ENCODE measurements around the gene CFAP251.
A peak's percentile ranks its signal among the peaks of the same experiment; 100 is the strongest.
"Not testable (repeated sequence)": the region's sequence is repeated elsewhere in the genome, so short reads cannot be mapped to it uniquely, and the experiment has no call there.

The CFAP251 gene

GRCh38 chr12:121980892-121981272 is 62.5 kb downstream of the CFAP251 start:
- DNase-seq, result no peak

DNA sequence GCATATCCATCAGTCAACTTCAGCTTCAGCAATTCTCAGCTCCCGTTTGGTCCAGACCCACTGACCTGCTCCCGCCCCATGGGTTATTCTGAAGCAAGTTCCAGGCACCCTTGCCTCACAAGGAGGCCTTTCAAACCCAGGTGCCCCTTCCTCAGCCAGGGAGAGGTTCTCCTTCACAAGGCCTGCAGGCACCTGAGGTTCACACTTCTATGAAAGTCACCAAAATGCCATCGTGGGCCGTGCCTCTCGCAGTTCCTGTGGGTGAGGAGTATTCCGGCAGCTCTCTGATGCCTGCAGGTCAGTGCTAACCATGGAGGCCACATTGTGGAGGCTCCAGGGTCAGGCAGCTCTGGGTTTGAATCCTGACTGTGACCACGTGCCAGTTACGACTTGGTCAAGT is 63.1 kb downstream of the CFAP251 start:
- DNase-seq, result no peak

DNA sequence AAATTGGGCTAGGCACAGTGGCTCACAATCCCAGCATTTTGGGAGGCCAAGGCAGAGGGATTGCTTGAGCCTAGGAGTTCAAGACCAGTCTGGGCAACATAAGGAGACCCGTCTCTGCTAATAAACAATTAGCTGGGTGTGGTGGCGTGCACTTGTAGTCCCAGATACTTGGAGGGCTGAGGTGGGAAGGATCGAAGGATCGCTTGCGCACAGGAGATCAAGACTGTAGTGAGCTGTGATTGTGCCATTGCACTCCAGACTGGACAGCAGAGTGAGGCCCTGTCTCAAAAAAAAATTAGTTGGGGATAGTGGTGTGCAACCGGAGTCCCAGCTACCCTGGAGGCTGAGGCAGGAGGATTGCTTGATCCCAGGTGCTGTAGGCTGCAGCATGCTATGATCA is 64.6 kb downstream of the CFAP251 start:
- DNase-seq, result no peak

GRCh38 chr12:121983536-121984210 is 65.3 kb downstream of the CFAP251 start:
- DNase-seq, result no peak

- DNase-seq, result no peak
These were observed 68.3 kb downstream of the CFAP251 start for GRCh38 chr12:121986489-121987245.

DNA sequence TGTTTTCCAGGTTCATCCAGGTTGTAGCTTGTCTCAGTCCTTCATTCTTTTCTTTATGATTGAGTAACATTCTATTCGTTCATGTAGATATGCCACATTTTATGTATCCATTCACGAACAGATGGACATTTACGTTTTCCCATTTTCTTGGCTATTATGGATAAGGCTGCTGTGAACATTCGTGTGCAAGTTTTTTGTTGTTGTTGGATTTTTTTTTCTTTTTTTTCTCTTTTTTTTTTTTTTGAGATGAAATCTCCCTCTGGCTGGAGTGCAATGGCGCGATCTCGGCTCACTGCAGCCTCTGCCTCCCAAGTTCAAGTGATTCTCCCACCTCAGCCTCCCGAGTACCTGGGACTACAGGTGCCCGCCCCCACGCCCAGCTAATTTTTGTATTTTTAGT is 70.1 kb downstream of the CFAP251 start:
- DNase-seq, result not testable (repeated sequence)

DNA sequence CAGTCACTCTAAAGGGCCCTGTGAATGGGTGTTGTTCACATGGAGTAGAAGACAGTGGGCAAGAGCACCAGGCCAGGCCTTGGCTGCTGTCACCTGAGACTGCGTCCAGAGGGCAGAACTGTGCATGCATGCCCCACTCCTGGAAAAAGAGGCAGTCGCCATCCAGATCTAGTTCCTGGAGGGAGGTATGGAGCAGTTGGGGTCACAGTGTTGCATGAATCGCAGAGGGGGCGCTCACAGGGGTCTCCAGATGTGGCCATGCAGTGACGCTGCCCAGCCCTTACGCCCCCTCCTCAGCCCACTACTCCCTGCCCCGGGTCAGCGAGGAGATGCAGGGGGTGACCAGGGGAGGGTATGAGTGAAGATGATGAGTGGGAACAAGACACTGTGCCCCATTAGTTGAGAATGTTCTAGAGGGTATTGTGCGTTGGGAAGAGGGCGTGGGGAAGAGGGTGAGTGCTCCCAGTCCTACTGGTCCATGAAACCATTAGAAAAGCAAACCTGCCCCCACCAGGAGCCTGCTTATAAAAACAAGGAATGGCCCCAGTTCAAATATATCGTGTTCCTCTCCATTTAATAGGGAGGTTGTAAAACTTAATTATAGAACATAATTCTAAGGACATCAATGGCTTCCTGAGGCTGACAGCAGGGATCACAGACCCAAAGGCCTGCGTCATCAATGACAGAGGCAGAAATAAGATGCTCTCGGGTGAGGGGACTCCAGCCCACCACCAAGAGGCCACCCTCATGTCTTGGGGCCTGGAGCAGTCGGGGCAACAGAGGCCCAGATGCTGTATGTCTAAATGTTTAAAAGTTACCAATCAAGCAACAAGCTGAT is 71.1 kb downstream of the CFAP251 start:
- no peak for DNase-seq

DNA sequence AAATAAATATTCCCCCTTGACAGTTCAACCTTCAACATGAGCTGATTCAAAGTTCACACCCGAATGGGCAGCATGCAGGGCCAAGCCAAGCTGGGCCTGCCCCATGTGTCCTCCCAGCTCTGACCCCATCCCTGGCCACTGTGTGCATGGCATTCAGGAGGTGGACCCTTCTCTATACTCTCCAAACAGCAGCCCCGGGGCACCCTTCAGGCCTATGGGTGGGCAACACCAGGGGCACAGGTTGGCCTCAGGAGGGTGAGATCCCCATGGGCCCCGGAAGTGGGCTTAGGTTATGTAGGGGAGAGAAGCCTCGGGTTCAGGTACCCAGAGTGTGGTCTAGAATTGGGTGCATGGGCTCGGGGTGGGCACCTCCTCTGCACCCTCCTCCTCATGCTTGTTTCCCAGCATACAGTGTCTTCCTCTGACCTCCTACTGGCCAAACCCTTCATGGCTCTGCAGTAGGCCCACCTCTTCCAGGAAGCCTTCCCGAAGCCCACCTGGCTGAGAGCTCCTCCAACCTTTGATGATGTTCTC is 71.8 kb downstream of the CFAP251 start:
- no peak for DNase-seq

- DNase-seq, result no peak
These were observed 72.6 kb downstream of the CFAP251 start for GRCh38 chr12:121990692-121991603.

DNA sequence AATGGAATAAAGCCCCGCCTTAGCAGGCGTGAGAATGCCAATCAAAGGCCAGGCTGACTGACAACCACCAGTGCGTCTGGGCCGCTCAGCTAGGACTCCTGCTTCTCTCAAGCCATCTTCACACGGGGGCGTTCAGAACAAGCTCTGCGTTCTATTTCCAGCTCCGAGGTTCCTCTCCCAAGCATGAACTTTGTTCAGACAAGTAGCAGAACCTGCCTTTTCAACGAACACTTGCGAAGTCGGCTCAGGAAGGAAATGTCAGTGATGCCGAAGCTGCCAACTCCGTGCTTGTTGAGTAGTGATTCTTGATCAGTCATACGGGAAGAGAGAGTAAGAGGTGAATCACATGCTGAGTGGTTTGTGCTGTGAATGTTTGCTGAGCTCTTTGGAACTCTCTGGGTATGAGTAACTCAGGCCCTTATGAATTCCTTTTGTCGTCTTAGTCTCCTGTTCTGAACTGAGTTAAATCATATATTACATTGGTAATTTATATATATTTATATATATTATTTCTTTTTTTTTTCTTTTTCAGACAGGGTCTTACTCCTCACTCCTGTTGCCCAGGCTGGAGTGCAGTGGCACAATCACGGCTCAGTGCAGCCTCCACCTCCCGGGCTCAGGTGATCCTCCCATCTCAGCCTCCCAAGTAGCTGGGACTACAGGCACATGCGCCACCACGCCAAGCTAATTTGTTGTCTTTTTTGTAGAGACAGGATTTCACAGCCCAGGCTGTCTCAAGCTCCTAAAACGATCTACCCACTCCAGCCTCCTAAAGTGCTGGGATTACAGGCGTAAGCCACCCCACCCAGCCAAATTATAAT is 73.9 kb downstream of the CFAP251 start:
- peak; percentile 30 for DNase-seq

- no peak for DNase-seq
These were observed 77.9 kb downstream of the CFAP251 start for GRCh38 chr12:121996050-121996944.

DNA sequence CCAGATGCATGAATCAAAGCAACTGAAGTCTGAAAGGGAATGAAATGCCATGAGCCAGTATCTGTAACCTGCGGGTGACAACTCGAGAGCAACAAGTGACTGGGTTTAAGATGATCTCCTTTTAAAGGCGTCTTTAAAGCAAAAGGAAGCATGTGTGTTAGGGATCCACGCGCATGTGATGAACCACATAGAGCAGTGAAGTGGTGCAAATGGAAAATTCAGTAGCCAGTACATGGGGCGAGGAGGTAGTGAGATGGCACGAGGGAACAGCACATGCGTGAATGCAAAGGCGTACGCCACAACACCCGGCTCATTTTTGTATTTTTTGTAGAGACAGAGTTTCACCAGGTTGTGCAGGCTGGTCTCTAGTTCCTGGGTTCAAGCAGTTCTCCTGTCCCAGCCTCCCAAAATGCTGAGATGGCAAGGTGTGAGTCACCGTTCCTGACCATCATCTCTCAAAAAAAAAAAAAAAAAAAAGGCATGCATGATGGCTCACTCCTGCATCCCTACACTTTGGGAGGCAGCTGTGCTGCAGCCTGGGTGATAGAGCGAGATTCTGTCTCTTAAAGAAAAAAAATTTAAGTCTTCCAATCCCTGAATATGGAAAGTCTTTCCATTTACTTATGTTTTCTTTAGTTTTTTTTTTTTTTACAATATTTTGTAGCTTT is 78.7 kb downstream of the CFAP251 start:
- no peak for DNase-seq

DNA sequence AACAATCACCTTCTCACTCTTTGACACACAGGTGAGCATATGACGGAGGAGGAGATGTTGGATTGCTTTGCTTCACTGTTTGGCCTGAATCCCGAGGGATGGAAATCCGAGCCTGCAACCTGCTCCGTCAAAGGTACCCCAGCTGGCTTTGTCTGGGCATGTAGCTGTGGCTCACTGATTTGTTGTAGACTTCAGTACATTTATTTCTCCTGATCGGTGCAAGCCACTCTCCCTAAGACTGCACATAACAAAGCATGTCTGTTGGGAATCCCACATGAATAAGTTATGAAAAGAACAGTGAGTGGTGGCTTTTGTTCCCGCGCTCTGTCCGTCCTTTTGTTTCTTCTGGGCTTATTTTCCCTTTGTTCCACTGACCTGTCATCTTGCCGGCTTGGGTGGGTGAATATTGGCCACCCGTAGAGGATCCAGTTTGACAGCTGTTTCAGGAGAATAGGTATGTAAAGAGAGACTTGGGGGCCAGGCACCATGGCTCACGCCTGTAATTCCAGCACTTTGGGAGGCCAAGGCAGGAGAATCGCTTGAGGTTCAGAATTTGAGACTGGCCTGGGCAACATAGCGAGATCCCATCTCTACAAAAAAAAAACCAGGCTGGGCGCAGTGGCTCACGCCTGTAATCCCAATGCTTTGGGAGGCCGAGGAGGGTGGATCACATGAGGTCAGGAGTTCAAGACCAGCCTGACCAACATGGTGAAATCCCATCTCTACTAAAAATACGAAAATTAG is 83.2 kb downstream of the CFAP251 start:
- DNase-seq, result no peak

DNA sequence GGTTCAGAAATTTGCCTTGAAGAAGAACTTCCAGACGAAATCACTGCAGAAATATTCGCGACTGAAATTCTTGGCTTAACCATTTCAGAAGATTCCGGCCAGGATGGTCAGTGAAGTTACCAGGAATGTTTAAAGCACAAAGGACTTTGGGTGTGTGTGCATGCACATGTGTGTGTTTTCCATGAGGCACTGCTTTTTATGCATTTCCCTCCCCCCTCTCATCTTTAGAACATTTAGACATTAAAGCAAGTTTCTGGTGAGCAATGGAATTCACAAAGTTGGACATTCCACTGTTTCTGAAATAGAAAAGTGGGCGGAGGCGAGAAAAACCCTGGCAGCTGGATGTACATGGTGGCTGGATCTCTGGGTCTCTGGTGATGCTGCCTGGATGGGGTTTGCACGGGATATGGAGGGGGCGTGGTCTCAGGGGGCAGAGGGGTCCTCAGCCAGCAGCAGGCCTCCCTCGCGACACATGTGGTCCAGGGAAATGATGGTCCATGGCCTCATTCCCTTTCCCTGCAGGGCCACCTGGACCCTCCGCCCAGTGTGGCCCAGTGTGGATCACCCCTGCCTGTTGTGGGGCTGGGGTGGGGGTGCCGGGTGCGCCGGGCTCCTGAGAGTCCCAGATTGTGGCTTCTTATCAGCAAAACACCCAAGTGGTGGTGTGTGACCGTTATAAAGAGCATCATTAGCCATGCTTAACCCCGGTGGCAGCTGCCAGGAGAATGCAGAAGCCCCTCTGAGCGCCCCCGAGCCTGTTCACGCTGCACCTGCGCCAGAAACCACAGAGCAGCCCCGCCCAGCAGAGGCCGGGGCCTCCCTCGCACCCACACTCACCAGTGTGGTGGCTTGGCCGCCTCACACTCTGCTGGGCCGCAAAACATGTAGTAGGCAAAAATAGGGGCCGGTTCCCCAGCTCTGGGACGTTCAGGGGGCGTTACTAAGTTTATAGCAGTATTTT is 85.5 kb downstream of the CFAP251 start:
- DNase-seq, result no peak

- no peak for DNase-seq
These were observed 86.3 kb downstream of the CFAP251 start for GRCh38 chr12:122004633-122005071.

DNA sequence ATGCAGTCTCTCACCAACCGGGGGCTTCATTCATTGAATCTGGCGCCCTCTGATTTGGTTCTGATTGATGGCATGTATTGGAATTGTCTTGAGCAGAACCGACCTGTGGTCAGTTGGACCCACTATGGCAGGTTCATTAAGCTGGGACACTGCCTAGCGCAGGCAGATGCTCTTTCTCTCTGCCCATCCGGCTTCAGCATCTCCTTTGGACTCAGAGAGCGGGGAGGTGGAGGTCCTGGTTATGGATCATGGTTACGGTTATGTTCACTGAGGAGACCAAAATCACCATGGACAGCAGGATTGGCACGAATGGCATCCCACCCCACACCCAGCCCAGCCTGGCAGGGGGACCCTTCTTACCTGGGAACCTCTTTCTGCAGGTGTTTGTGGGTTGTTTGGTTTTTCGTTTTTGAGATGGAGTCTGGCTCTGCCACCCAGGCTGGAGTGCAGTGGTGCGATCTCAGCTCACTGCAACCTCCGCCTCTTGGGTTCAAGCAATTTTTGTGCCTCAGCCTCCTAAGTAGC is 86.9 kb downstream of the CFAP251 start:
- DNase-seq, result no peak

GRCh38 chr12:122006186-122006926 is 88.0 kb downstream of the CFAP251 start:
- peak; percentile 17 for DNase-seq

Measured in CD4-positive, alpha-beta T cell treated with Interleukin-17A for 1 hour (primary cell).